Lung (tissue), 12 donors: ENCODE results near the gene TRPM6. TPM values are rescaled to one million over a fixed set of nuclear protein-coding genes. Genes with fewer than 3 reads are reported as not detected.
"Not testable (repeated sequence)": the region's sequence is repeated elsewhere in the genome, so short reads cannot be mapped to it uniquely, and the experiment has no call there.

Experiments
- ATAC-seq: fragments of 200-7000 bp; cut with Tn5 transposase; one replicate; pipeline ENCODE4 v1.9.1; 2020; ENCODE audit warnings: moderate number of reproducible peaks; ENCODE audit not compliant: insufficient read depth, low FRiP score
- DNase-seq, 3 donors: peaks; one replicate each; pipeline ENCODE4 v3.0.0-alpha.2; 2013 to 2017
- H3K27ac ChIP-seq, 2 donors: one replicate each; pipeline ENCODE4 v1.5.1; 2013; ENCODE audit warnings: mild to moderate bottlenecking in 2 of 2, moderate library complexity in 2 of 2, control low read depth in 1 of 2, inconsistent platforms in 1 of 2, low read depth in 1 of 2, low read length in 1 of 2
- H3K27me3 ChIP-seq, 3 donors: one replicate each; pipeline ENCODE4 v1.5.1; 2013; ENCODE audit warnings: low read length in 2 of 3; ENCODE audit not compliant: control insufficient read depth in 3 of 3, insufficient read depth in 3 of 3
- H3K36me3 ChIP-seq, 4 donors: one replicate each; pipeline ENCODE4 v1.5.1; 2013; ENCODE audit warnings: low read length in 4 of 4, mild to moderate bottlenecking in 1 of 4, moderate library complexity in 1 of 4; ENCODE audit not compliant: control insufficient read depth in 4 of 4, insufficient read depth in 4 of 4
- H3K4me1 ChIP-seq, 5 donors: one replicate each; pipeline ENCODE4 v1.5.1; 2013; ENCODE audit warnings: low read length in 5 of 5, mild to moderate bottlenecking in 2 of 5, moderate library complexity in 1 of 5; ENCODE audit not compliant: control insufficient read depth in 5 of 5, insufficient read depth in 5 of 5
- H3K4me3 ChIP-seq: one replicate; pipeline ENCODE4 v1.5.1; 2013; ENCODE audit warnings: mild to moderate bottlenecking, control low read depth, moderate library complexity
- H3K9ac ChIP-seq, 2 donors: one replicate each; pipeline ENCODE4 v1.5.1; 2013; ENCODE audit warnings: low read length in 2 of 2, control low read depth in 1 of 2; ENCODE audit not compliant: insufficient read depth in 1 of 2
- H3K9me3 ChIP-seq, 4 donors: one replicate each; pipeline ENCODE4 v1.5.1; 2013; ENCODE audit warnings: low read length in 3 of 4, mild to moderate bottlenecking in 1 of 4, moderate library complexity in 1 of 4; ENCODE audit not compliant: control insufficient read depth in 4 of 4, insufficient read depth in 3 of 4
- WGBS, 2 donors: extraction: QIAGEN DNeasy Blood & Tissue Kit; methylation state at CpG; one replicate each; pipeline ENCODE4 v1.1.7; 2013; 5-methylcytosine and 5-hydroxymethylcytosine counted together
- polyA plus RNA-seq, 2 donors: library from polyadenylated mRNA; stranded (reverse); fragments of 200-250 nt; gene quantifications; one replicate each; pipeline ENCODE4 v1.2.1, GENCODE V29; 2013
- total RNA-seq, 2 donors: library from RNA; depleted of rRNA in 1 of 2; stranded (reverse); fragments of >200 nt in 1 of 2; gene quantifications; one replicate each; pipeline ENCODE4 v1.2.1, GENCODE V29; 2014 to 2021
- TF ChIP-seq, protein P1 (sequence below): IDR thresholded peaks from 2 replicates; pipeline ENCODE4 v1.5.1; 2012; ENCODE audit warnings: mild to moderate bottlenecking; ENCODE audit errors: control extremely low read depth, extremely low read depth
- donor health status: control.
- donor health status: control.
- donor health status: Bipolar disorder and iron deficiency.
- donor health status: healthy.
- donor health status: DM: yes; HTN: yes; CAD: no.

TRPM6 gene
- total and polyA plus RNA-seq, 4 donors, result 0.10 to 2.3 (median 0.70) TPM

DNA sequence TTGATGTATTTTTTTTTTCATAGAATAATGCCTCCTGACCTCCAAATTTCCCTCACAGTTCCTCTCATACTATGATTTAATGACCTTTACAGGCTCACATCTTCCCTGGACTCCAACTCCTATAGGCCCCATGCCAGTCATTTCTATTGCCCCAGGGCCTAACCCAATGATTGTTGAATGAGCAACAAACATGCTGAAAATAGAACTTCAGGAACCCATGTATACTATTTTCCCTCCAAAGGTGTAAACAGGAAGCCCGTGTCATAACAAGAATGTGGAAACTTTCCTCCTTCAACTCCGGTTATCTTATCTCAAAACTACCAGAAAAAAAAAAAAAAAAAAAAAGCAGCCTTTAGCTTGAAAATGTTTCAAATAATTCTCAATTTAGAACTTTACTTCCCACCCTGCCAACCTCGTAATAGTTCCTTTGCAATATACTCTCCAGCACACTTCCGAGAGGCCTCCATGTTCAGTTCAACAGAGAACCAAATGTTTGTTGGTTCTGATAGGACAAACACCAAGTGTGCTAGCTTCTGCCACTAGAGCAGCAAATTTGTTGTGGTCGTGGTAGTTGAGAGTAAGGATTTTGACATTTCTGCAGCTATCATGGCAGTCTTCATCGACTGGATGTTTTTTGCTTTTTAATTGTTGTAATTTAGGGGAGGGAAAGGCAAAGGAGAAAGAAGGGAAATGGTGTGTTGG lies 25.8 kb downstream of the TRPM6 start:
- Histone ChIP-seq H3K4me3 (no peak overlapping the region), H3K27ac (no peak overlapping the region), H3K27me3 (no peaks in the 10 kb centered on the region), H3K4me1 (no peaks in the 10 kb centered on the region), H3K9ac (no peak overlapping the region), H3K36me3 (no peaks in the 10 kb centered on the region), H3K9me3 (no peaks in the 10 kb centered on the region)
- TF ChIP-seq, protein P1, sequence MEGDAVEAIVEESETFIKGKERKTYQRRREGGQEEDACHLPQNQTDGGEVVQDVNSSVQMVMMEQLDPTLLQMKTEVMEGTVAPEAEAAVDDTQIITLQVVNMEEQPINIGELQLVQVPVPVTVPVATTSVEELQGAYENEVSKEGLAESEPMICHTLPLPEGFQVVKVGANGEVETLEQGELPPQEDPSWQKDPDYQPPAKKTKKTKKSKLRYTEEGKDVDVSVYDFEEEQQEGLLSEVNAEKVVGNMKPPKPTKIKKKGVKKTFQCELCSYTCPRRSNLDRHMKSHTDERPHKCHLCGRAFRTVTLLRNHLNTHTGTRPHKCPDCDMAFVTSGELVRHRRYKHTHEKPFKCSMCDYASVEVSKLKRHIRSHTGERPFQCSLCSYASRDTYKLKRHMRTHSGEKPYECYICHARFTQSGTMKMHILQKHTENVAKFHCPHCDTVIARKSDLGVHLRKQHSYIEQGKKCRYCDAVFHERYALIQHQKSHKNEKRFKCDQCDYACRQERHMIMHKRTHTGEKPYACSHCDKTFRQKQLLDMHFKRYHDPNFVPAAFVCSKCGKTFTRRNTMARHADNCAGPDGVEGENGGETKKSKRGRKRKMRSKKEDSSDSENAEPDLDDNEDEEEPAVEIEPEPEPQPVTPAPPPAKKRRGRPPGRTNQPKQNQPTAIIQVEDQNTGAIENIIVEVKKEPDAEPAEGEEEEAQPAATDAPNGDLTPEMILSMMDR, result no peak
- no peak for ATAC-seq
- DNase-seq, result no peak
- WGBS, 2 donors, result 55 to 59% methylated on average over 6 of the region's 6 CpGs

DNA sequence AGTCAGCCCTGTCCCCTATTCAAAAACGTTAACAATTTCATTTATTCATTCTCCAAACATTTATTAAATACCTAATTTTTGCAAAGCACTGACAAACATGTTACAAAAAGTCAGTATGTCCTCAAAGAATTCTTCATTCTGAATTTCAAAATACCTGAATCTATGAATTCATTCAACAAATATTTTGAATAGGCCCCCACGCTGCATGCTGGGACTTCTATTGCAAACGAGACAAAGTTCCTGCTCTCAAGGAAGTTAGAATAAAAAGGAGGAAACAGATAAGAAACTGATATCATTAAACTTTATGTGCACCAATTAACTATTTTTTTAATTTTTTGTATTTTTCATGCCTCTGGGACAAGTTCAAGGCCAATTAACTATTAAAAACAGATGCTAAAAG lies 26.6 kb downstream of the TRPM6 start:
- 40% methylated on average over 3 of the region's 3 CpGs for whole genome bisulfite sequencing, 2 donors
- Histone ChIP-seq H3K27me3 (no peaks in the 10 kb centered on the region), H3K4me1 (no peaks in the 10 kb centered on the region), H3K4me3 (no peak overlapping the region), H3K9me3 (no peaks in the 10 kb centered on the region), H3K27ac (no peak overlapping the region), H3K36me3 (no peaks in the 10 kb centered on the region), H3K9ac (no peak overlapping the region)
- TF ChIP-seq, protein P1, result no peak
- ATAC-seq (no peak), DNase-seq (no peak)

DNA sequence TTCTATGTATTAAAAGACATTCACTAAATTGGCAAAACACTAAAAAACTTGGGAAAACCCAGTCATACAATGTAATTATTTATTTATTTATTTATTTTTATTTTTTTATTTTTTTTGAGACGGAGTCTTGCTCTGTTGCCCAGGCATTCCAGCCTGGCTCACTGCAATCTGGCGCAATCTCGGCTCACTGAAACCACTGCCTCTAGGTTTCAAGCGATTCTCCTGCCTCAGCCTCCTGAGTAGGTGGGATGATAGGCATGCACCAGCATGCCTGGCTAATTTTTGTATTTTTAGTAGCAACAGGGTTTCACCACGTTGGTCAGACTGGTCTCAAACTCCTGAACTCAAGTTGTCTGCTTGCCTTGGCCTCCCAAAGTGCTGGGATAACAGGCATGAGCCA lies 27.5 kb downstream of the TRPM6 start:
- not testable (repeated sequence) for H3K9ac ChIP-seq, H3K36me3 ChIP-seq, H3K27ac ChIP-seq, H3K27me3 ChIP-seq, DNase-seq, H3K9me3 ChIP-seq, H3K4me1 ChIP-seq, H3K4me3 ChIP-seq, ATAC-seq
- 90 to 96% methylated on average over 5 of the region's 5 CpGs for WGBS, 2 donors

DNA sequence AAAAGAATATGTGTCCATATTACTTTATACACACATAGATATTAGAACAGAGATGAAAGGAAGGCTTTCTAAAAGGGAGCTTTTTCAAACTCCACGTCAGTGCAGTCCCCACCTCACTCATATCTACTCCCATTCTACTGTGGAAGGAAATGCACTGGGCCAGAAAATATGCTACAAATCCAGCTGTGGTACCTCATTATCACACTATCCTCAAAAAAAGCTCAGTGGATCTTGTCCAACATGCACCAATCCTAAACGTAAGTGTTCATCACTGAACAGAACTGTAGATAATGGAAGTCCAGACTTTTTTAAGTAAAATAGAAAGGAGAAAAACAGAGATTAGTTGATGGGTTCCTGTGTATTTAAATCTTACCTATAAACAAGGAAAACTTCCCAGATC lies 27.9 kb downstream of the TRPM6 start:
- H3K9me3 ChIP-seq, result no peaks in the 10 kb centered on the region
- peak; percentile 48 to 83 (median 79) for DNase-seq
- H3K4me3 ChIP-seq, result no peak overlapping the region
- H3K27me3 ChIP-seq, result no peaks in the 10 kb centered on the region
- ATAC-seq, result no peak
- TF ChIP-seq, protein P1, result no peak
- no peaks in the 10 kb centered on the region for H3K36me3 ChIP-seq
- H3K9ac ChIP-seq, result no peak overlapping the region
- no peaks in the 10 kb centered on the region for H3K4me1 ChIP-seq
- WGBS, 2 donors, result 70 to 80% methylated on average over 2 of the region's 2 CpGs
- no peak overlapping the region for H3K27ac ChIP-seq
